Trophoblast cell (in vitro differentiated cells and primary cell): Measurements from ENCODE around the gene CELF4.

Experiments used
- DNase-seq, 2 donors: peaks; one replicate each; pipeline ENCODE4 v3.0.0-alpha.2; 2016
- H2AFZ ChIP-seq: 2 replicates; pipeline ENCODE4 v1.6.1; 2013; ENCODE audit warnings: low read length, moderate library complexity, mild to moderate bottlenecking; ENCODE audit not compliant: insufficient read depth, poor library complexity
- H2AK5ac ChIP-seq: 2 replicates; pipeline ENCODE4 v1.6.1; 2013; ENCODE audit warnings: mild to moderate bottlenecking, low read length
- H2BK120ac ChIP-seq: 2 replicates; pipeline ENCODE4 v1.6.1; 2013; ENCODE audit warnings: low read length, mild to moderate bottlenecking, moderate library complexity; ENCODE audit not compliant: insufficient read depth, poor library complexity
- H2BK12ac ChIP-seq: 2 replicates; pipeline ENCODE4 v1.6.1; 2013; ENCODE audit warnings: mild to moderate bottlenecking, low read length, moderate library complexity
- H2BK5ac ChIP-seq: 2 replicates; pipeline ENCODE4 v1.6.1; 2013; ENCODE audit warnings: low read length, low read depth, moderate library complexity, mild to moderate bottlenecking; ENCODE audit not compliant: poor library complexity
- H3K14ac ChIP-seq: 2 replicates; pipeline ENCODE4 v1.6.1; 2013; ENCODE audit warnings: mild to moderate bottlenecking, low read length
- H3K18ac ChIP-seq: 2 replicates; pipeline ENCODE4 v1.6.1; 2013; ENCODE audit warnings: mild to moderate bottlenecking, low read length
- H3K23ac ChIP-seq: 2 replicates; pipeline ENCODE4 v1.6.1; 2013; ENCODE audit warnings: low read length
- H3K27ac ChIP-seq: 2 replicates; pipeline ENCODE4 v1.5.1; 2013; ENCODE audit warnings: low read depth, mild to moderate bottlenecking, inconsistent platforms, low read length, moderate library complexity
- H3K27me3 ChIP-seq: 2 replicates; pipeline ENCODE4 v1.6.1; 2013; ENCODE audit warnings: inconsistent platforms, mild to moderate bottlenecking, low read length, moderate library complexity; ENCODE audit not compliant: insufficient read depth
- H3K36me3 ChIP-seq, 2 experiments: 1 replicate in 1 of 2; 2 replicates in 1 of 2; pipeline ENCODE4 v1.6.1; 2013; ENCODE audit warnings: low read length in 2 of 2, mild to moderate bottlenecking in 2 of 2, moderate library complexity in 1 of 2; ENCODE audit not compliant: insufficient read depth in 2 of 2, control insufficient read depth in 1 of 2
- H3K4ac ChIP-seq: 2 replicates; pipeline ENCODE4 v1.6.1; 2013; ENCODE audit warnings: low read depth, mild to moderate bottlenecking, low read length, moderate library complexity
- H3K4me1 ChIP-seq, 2 experiments: 1 replicate in 1 of 2; 2 replicates in 1 of 2; pipeline ENCODE4 v1.6.1; 2013; ENCODE audit warnings: low read length in 2 of 2, mild to moderate bottlenecking in 2 of 2, moderate library complexity in 1 of 2; ENCODE audit not compliant: insufficient read depth in 2 of 2, control insufficient read depth in 1 of 2
- H3K4me2 ChIP-seq: 2 replicates; pipeline ENCODE4 v1.6.1; 2013; ENCODE audit warnings: inconsistent platforms, mild to moderate bottlenecking, low read length, moderate library complexity
- H3K4me3 ChIP-seq: 2 replicates; pipeline ENCODE4 v1.5.1; 2013; ENCODE audit warnings: mild to moderate bottlenecking, low read depth, low read length, inconsistent platforms
- H3K79me1 ChIP-seq: one replicate; pipeline ENCODE4 v1.6.1; 2013; ENCODE audit warnings: low read length
- H3K79me2 ChIP-seq: 2 replicates; pipeline ENCODE4 v1.6.1; 2013; ENCODE audit warnings: low read length, mild to moderate bottlenecking; ENCODE audit not compliant: control insufficient read depth, insufficient read depth, poor library complexity
- H3K9ac ChIP-seq: 2 replicates; pipeline ENCODE4 v1.6.1; 2013; ENCODE audit warnings: mild to moderate bottlenecking, low read length
- H3K9me3 ChIP-seq: 2 replicates; pipeline ENCODE4 v1.6.1; 2013; ENCODE audit warnings: low read depth, mild to moderate bottlenecking, control low read depth, inconsistent platforms, low read length; ENCODE audit not compliant: insufficient read depth
- H4K12ac ChIP-seq: 2 replicates; pipeline ENCODE4 v1.6.1; 2013; ENCODE audit warnings: low read depth, mild to moderate bottlenecking, low read length, moderate library complexity
- H4K8ac ChIP-seq: 2 replicates; pipeline ENCODE4 v1.6.1; 2013; ENCODE audit warnings: low read depth, mild to moderate bottlenecking, low read length, moderate library complexity
- H4K91ac ChIP-seq: one replicate; pipeline ENCODE4 v1.6.1; 2013; ENCODE audit warnings: low read depth, mild to moderate bottlenecking, low read length, moderate library complexity
- WGBS: extraction: QIAGEN DNeasy Blood & Tissue Kit; methylation state at CpG from one replicate; pipeline ENCODE4 v1.1.7; 2013; ENCODE audit warnings: missing lambda C conversion rate; ENCODE audit not compliant: insufficient read length, insufficient coverage; ENCODE audit errors: extremely low coverage; 5-methylcytosine and 5-hydroxymethylcytosine counted together

The CELF4 gene

GRCh38 chr18:37473195-37473840 is 92.3 kb downstream of the CELF4 start:
- H3K36me3 ChIP-seq = no peaks in the 10 kb centered on the region
- H3K4ac ChIP-seq = no peak overlapping the region
- no peak overlapping the region for H3K4me3 ChIP-seq
- no peaks in the 10 kb centered on the region for H3K9me3 ChIP-seq
- no peak overlapping the region for H3K18ac ChIP-seq
- H4K8ac ChIP-seq = no peak overlapping the region
- H3K79me1 ChIP-seq = no peaks in the 10 kb centered on the region
- no peaks in the 10 kb centered on the region for H3K79me2 ChIP-seq
- H3K27me3 ChIP-seq = no peaks in the 10 kb centered on the region
- H3K14ac ChIP-seq = no peak overlapping the region
- WGBS = no CpG with 5 or more reads among the region's 8 CpGs
- no peaks in the 10 kb centered on the region for H3K4me1 ChIP-seq
- no peak for DNase-seq
- H4K12ac ChIP-seq = no peak overlapping the region
- H4K91ac ChIP-seq = no peak overlapping the region
- H3K27ac ChIP-seq = no peak overlapping the region
- H2BK12ac ChIP-seq = no peak overlapping the region
- H2AK5ac ChIP-seq = no peak overlapping the region
- H3K9ac ChIP-seq = no peak overlapping the region
- H3K23ac ChIP-seq = no peak overlapping the region
- H3K4me2 ChIP-seq = no peak overlapping the region
- no peak overlapping the region for H2BK120ac ChIP-seq
- H2AFZ ChIP-seq = no peak overlapping the region
- no peak overlapping the region for H2BK5ac ChIP-seq

GRCh38 chr18:37471637-37472036 is 94.0 kb downstream of the CELF4 start:
- no CpG with 5 or more reads among the region's 6 CpGs for WGBS
- H2AFZ ChIP-seq = no peak overlapping the region

GRCh38 chr18:37470986-37471385 is 94.6 kb downstream of the CELF4 start:
- no peak overlapping the region for H3K9ac ChIP-seq
- no peaks in the 10 kb centered on the region for H3K79me2 ChIP-seq
- no peak overlapping the region for H4K12ac ChIP-seq
- H3K27me3 ChIP-seq = no peaks in the 10 kb centered on the region
- H3K4ac ChIP-seq = no peak overlapping the region
- H4K91ac ChIP-seq = no peak overlapping the region
- H3K27ac ChIP-seq = no peak overlapping the region
- no peak overlapping the region for H3K4me2 ChIP-seq
- no peaks in the 10 kb centered on the region for H3K9me3 ChIP-seq
- H2BK5ac ChIP-seq = no peak overlapping the region
- H3K18ac ChIP-seq = no peak overlapping the region
- H3K4me3 ChIP-seq = no peak overlapping the region
- peaks cover 0 to 5% of the 10 kb centered on the region in 2 experiments for H3K4me1 ChIP-seq
- no peak overlapping the region for H3K23ac ChIP-seq
- no peaks in the 10 kb centered on the region for H3K79me1 ChIP-seq
- H4K8ac ChIP-seq = no peak overlapping the region
- no CpG with 5 or more reads among the region's 2 CpGs for WGBS
- no peak for DNase-seq
- H2AFZ ChIP-seq = no peak overlapping the region
- H2BK12ac ChIP-seq = no peak overlapping the region
- H3K36me3 ChIP-seq = no peaks in the 10 kb centered on the region
- H2AK5ac ChIP-seq = no peak overlapping the region
- H3K14ac ChIP-seq = no peak overlapping the region
- H2BK120ac ChIP-seq = no peak overlapping the region

More at GRCh38 chr18:37471637-37472036, 94.0 kb downstream of the CELF4 start:
- Histone ChIP-seq H3K9me3 (no peaks in the 10 kb centered on the region), H3K36me3 (no peaks in the 10 kb centered on the region), H4K8ac (no peak overlapping the region), H2AK5ac (no peak overlapping the region), H3K4me1 (no peaks in the 10 kb centered on the region), H3K14ac (no peak overlapping the region), H3K27me3 (no peaks in the 10 kb centered on the region), H3K4ac (no peak overlapping the region), H2BK12ac (no peak overlapping the region), H3K27ac (no peak overlapping the region), H2BK5ac (no peak overlapping the region), H3K9ac (no peak overlapping the region), H3K79me2 (no peaks in the 10 kb centered on the region), H4K91ac (no peak overlapping the region), H3K23ac (no peak overlapping the region), H4K12ac (no peak overlapping the region), H2BK120ac (no peak overlapping the region), H3K4me2 (no peak overlapping the region), H3K79me1 (no peaks in the 10 kb centered on the region), H3K18ac (no peak overlapping the region), H3K4me3 (no peak overlapping the region)
- DNase-seq = no peak

GRCh38 chr18:37467002-37467662 is 98.5 kb downstream of the CELF4 start:
- H3K9me3 ChIP-seq = no peaks in the 10 kb centered on the region
- no peak for DNase-seq
- H3K9ac ChIP-seq = no peak overlapping the region
- no CpG with 5 or more reads among the region's 8 CpGs for WGBS
- H3K27me3 ChIP-seq = no peaks in the 10 kb centered on the region
- no peak overlapping the region for H2BK120ac ChIP-seq
- H3K79me2 ChIP-seq = no peaks in the 10 kb centered on the region
- peaks cover 2% of the 10 kb centered on the region for H3K79me1 ChIP-seq
- no peak overlapping the region for H2AK5ac ChIP-seq
- H3K4me2 ChIP-seq = no peak overlapping the region
- no peaks in the 10 kb centered on the region for H3K36me3 ChIP-seq
- H3K14ac ChIP-seq = no peak overlapping the region
- H2AFZ ChIP-seq = no peak overlapping the region
- H4K8ac ChIP-seq = no peak overlapping the region
- H4K12ac ChIP-seq = no peak overlapping the region
- no peak overlapping the region for H2BK5ac ChIP-seq
- H3K23ac ChIP-seq = no peak overlapping the region
- H3K4me3 ChIP-seq = no peak overlapping the region
- no peak overlapping the region for H4K91ac ChIP-seq
- H2BK12ac ChIP-seq = no peak overlapping the region
- peaks cover 3 to 14% of the 10 kb centered on the region in 2 experiments for H3K4me1 ChIP-seq
- H3K27ac ChIP-seq = no peak overlapping the region
- no peak overlapping the region for H3K18ac ChIP-seq
- no peak overlapping the region for H3K4ac ChIP-seq
